ENCODE data around the gene NHS.

GRCh38 chrX:17736478-17736855 is 361.5 kb downstream of the NHS start:
- TF ChIP-seq CTCF (IDR thresholded peaks at IDR 0.05; ENCODE audit: insufficient read depth, low read depth, low read length): no peak
- TF ChIP-seq EZH2 (IDR thresholded peaks at IDR 0.05; ENCODE audit: insufficient read depth, low read length): no peak
